HG03066 (cell line): Measurements from ENCODE around the gene GGCX.
"Not testable (repeated sequence)": the region's sequence is repeated elsewhere in the genome, so short reads cannot be mapped to it uniquely, and the experiment has no call there.

ENCODE experiments used
- ATAC-seq: cut with Tn5 transposase; IDR thresholded peaks from one replicate; pipeline ENCODE4 v1.9.1; 2021; ENCODE audit warnings: low read depth; ENCODE audit not compliant: unreplicated experiment

Gene GGCX

DNA sequence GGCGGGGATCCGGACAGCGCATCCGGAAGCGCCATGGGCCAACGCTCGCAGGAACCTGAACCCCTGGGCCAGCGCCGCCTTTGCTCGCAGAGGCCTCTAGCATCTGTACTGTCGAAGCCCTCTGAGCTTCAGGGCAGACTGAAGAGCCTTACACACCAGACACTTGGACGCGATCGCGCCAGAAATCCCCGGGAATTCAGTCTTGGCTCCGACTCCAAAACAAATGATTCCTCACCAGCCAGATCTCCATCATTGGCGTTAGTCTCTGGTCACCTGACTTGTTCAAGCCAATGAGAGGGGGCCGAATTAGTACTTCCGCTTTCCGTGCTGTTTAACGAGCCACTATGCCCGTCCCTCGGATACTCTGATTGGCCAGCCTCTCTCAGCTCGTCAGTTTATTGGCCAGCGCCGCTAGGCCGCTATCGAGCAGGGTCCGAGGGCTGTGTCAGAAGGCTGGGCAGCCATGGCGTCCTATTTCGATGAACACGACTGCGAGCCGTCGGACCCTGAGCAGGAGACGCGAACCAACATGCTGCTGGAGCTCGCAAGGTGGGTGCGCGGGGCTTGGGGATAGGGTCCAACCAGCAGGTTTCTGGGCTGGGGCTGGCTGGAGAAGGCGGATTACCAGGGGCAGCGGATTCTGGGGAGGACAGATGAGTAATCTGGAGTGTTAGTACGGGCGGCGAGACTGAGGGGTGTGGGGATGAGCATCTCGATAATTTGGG, 34.2 kb upstream of the GGCX start, which contains the start of gene RNF181:
TSS of gene RNF181 (plus strand) at position 445 of the 725 bp plus-strand sequence. CDS start at position 464, 19 bp downstream.
- ATAC-seq = peak; percentile 99

- ATAC-seq = no peak
These were observed 33.5 kb upstream of the GGCX start for GRCh38 chr2:85594715-85595300.

DNA sequence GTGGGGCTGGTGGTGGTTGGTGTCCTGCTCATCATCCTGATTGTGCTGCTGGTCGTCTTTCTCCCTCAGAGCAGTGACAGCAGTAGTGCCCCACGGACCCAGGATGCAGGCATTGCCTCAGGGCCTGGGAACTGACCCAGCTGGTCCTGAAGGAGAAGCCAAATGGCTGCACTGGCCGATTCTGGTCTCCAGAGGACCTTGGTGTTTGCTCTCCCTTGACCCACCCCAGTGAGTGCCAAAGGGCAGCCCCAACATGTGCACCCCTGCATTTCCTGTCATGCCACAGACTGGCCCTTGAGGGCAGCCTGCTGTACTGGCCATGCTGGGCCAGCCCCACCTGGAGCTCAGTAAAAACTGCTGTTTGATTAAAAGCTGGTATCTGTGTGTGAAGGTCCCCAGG, 31.7 kb upstream of the GGCX start:
- ATAC-seq = no peak

GRCh38 chr2:85592299-85592698, 31.0 kb upstream of the GGCX start:
- ATAC-seq = not testable (repeated sequence)

DNA sequence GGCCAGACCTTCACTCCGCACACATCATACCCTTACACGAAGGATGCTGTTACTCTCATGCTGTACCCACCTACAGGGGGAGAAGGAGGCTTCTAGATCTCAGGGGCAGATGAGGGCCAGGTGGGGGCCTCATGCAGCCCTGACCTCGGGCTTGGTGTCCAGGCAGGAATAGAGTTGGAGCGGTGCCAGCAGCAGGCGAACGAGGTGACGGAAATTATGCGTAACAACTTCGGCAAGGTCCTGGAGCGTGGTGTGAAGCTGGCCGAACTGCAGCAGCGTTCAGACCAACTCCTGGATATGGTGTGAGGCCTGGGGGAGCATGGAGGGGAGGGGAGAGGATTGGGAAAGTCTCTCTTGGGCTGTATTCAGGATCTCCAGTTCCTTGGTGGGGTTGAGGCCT, 30.3 kb upstream of the GGCX start:
- no peak for ATAC-seq

- no peak for ATAC-seq
These were observed 29.7 kb upstream of the GGCX start for GRCh38 chr2:85590950-85591349.

- no peak for ATAC-seq
These were observed 28.9 kb upstream of the GGCX start for GRCh38 chr2:85589982-85590791.

- ATAC-seq = no peak
These were observed 27.9 kb upstream of the GGCX start for GRCh38 chr2:85589181-85589580.

- ATAC-seq = no peak
These were observed 27.4 kb upstream of the GGCX start for GRCh38 chr2:85588645-85589044.

GRCh38 chr2:85588236-85588635, 26.9 kb upstream of the GGCX start:
- no peak for ATAC-seq

- ATAC-seq = no peak
These were observed 24.4 kb upstream of the GGCX start for GRCh38 chr2:85585781-85586105.

- ATAC-seq = peak; percentile 41
These were observed 23.8 kb upstream of the GGCX start for GRCh38 chr2:85584857-85585780.

DNA sequence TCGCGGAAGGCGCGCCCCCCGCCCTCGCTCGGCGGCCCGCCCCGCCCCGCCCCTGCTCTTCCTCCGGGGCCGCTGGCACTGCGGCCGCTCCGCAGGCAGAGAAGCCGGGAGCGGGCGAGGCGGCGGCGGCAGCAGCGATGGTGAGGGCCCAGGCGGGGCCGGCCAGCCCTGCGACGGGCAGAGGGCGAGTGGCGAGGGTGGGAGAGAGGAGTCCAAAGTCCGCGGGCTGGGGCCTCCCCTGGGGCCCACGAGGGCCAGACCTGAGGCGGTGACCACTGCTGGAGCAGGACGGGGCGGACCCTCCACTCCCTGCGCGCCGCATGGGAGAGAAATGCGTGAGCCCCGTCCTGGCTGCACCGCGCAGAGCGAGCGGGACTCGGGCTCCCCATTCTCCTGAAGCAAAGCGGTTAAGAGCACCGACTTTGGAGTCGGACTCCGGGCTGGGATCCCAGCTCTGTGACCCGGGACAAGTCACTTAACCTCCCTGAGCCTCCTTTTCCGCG, 23.1 kb upstream of the GGCX start, which contains the start of gene VAMP5:
TSS of gene VAMP5 (plus strand) at position 78 of the 503 bp plus-strand sequence. CDS start at position 138, 60 bp downstream.
- no peak for ATAC-seq

DNA sequence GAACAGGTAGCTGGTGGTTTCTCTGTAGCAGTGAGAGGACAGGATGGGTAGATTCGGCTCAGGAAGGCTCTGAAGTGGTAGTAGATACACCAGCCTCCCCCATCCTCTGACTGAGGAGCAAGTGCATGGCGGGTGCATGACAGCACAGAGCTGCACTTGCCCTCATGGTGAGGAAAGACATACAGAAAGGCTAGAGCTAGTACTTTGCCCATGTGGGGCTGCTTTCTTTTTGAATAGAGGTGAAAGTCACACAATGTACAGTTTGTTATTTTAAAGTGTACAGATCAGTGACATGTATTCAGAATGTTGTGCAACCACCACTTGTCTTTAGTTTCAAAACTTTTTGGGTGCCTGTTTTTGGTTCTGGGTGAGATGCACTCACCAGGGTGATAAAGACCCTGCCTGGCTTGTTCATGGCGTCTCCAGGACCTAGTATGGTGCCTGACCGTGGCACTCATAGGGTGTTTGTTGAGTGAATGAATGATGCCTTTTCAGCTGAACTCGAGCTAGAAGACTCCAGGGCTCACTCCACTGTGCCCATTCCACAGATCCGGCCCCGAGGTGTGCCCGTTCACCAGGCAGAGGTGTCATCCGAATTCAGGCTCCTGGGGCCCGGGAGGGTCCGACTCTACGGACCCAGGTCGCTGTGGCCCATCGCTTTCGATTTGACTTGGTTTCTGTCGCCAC, 22.5 kb upstream of the GGCX start:
- no peak for ATAC-seq

DNA sequence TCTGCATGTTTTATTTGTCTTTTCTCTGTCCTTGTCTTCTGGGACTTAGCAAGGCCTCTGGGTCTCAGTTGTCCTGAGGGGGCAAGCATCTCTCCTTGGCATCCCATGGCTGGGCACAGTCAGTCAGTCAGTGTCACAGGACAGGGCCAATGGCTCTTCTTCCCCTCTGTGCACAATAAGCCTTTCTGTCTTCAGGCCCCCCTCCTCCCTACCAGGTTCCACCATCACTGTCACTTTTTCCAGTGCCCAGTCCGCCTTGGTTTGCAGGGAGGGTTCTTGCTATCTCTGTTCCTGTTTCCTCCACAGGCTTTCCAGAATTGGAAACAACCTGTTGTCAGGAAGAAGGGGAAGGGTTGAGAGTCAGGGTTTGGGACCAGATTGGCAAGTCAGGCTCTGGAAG, 21.2 kb upstream of the GGCX start:
- ATAC-seq = no peak

GRCh38 chr2:85580206-85580605, 18.9 kb upstream of the GGCX start:
- no peak for ATAC-seq

- no peak for ATAC-seq
These were observed 18.1 kb upstream of the GGCX start for GRCh38 chr2:85579266-85579935.

DNA sequence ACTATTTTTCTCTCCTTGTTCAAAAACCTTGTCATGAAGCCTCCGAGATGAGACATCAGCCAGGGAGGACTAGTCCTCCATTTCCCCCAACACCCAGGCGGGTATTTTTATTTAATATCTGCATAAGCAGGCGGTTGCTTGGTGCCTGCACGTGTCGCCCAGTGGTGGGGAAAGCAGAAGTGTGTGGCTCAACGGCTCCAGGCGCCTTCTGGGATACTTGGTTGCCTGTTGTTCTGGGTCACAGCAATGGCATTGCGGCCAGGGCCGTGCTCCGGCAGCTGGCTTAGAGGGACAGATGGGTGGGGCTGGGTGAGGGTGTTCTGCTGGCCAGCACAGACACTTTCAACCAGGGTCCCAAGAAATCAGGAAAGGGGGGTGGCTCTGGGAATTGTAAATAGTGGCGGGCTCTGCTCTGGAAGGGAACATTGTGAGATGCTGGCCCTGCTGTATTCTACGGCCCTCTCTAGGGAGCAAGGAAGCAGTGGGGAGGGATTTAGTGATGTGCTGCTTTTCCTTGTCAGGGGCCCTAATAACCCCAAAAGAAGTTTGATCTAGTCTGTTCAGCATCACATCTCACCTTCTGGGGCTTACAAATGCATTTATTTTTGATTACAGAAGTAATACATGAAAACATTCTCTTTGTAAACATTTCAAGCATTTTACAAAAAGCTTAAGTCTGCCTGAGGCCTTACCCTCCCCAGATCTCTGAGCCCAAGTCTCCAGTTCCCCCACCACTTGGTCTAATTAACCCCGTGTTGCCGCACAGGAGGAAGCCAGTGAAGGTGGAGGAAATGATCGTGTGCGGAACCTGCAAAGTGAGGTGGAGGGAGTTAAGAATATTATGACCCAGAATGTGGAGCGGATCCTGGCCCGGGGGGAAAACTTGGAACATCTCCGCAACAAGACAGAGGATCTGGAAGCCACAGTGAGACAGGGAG, 17.2 kb upstream of the GGCX start:
- ATAC-seq = peak; percentile 35
